ENCODE measurements around the gene FBXL13.

GRCh38 chr7:102836977-102837376 lies 237.6 kb downstream of the FBXL13 start:
- no peak for TF ChIP-seq CTCF (IDR thresholded peaks at IDR 0.05)
- TF ChIP-seq REST (IDR thresholded peaks at IDR 0.05; ENCODE audit: insufficient read depth in 1 of 2, low read depth in 2 of 2, low read length in 1 of 2): no peak
- no peak for TF ChIP-seq POLR2AphosphoS5 (IDR thresholded peaks at IDR 0.05; ENCODE audit: low read depth, low read length)
- TF ChIP-seq TCF7L2 (IDR thresholded peaks at IDR 0.05; ENCODE audit: low read depth, low read length): no peak
